MM.1S (cell line): Measurements from ENCODE around the gene GTF2B.
"Not testable (repeated sequence)": the region's sequence is repeated elsewhere in the genome, so short reads cannot be mapped to it uniquely, and the experiment has no call there.

Experiments used
- DNase-seq: peaks from one replicate; pipeline ENCODE4 v3.0.0-alpha.2; 2015
- H2AFZ ChIP-seq: fragments of 300-600 bp; sonication (generic); 2 replicates; pipeline ENCODE4 v1.6.0; 2016; ENCODE audit warnings: antibody characterized with exemption, low read length
- H3F3A ChIP-seq: fragments of 300-600 bp; sonication (generic); 2 replicates; pipeline ENCODE4 v1.6.1; 2016; ENCODE audit warnings: mild to moderate bottlenecking, antibody characterized with exemption, low read length, moderate library complexity, mixed read lengths; ENCODE audit not compliant: insufficient read depth
- H3K27ac ChIP-seq: fragments of 300-600 bp; sonication (generic); 2 replicates; pipeline ENCODE4 v1.5.1; 2016; ENCODE audit warnings: mild to moderate bottlenecking, low read length
- H3K27me3 ChIP-seq: fragments of 300-600 bp; sonication (generic); replicated peaks from 2 replicates; pipeline ENCODE4 v1.6.0; 2016; ENCODE audit warnings: low read length; ENCODE audit not compliant: insufficient read depth
- H3K36me3 ChIP-seq: fragments of 300-600 bp; sonication (generic); replicated peaks from 2 replicates; pipeline ENCODE4 v1.6.1; 2016; ENCODE audit warnings: mild to moderate bottlenecking, low read length, mixed read lengths; ENCODE audit not compliant: insufficient read depth
- H3K4me1 ChIP-seq: fragments of 300-600 bp; sonication (generic); 2 replicates; pipeline ENCODE4 v1.6.1; 2016; ENCODE audit warnings: low read length, mixed read lengths
- H3K4me2 ChIP-seq: fragments of 300-600 bp; sonication (generic); 2 replicates; pipeline ENCODE4 v1.6.0; 2016; ENCODE audit warnings: low read depth, low read length
- H3K4me3 ChIP-seq: fragments of 300-600 bp; sonication (generic); 2 replicates; pipeline ENCODE4 v1.5.1; 2016; ENCODE audit warnings: low read length, mixed read lengths
- H3K79me2 ChIP-seq: fragments of 300-600 bp; sonication (generic); 2 replicates; pipeline ENCODE4 v1.6.1; 2016; ENCODE audit warnings: mixed run types, low read length, mixed read lengths
- H3K9ac ChIP-seq: fragments of 300-600 bp; sonication (generic); 2 replicates; pipeline ENCODE4 v1.6.1; 2016; ENCODE audit warnings: low read length, mixed read lengths
- H3K9me2 ChIP-seq: fragments of 300-600 bp; sonication (generic); replicated peaks from 2 replicates; pipeline ENCODE4 v1.6.1; 2016; ENCODE audit warnings: mild to moderate bottlenecking, low read length, mixed read lengths; ENCODE audit not compliant: insufficient read depth
- H3K9me3 ChIP-seq: fragments of 300-600 bp; sonication (generic); replicated peaks from 2 replicates; pipeline ENCODE4 v1.6.1; 2016; ENCODE audit warnings: mild to moderate bottlenecking, low read length, mixed read lengths; ENCODE audit not compliant: insufficient read depth
- H4K20me1 ChIP-seq: fragments of 300-600 bp; sonication (generic); 2 replicates; pipeline ENCODE4 v1.6.1; 2016; ENCODE audit warnings: mild to moderate bottlenecking, low read length, moderate library complexity, mixed read lengths; ENCODE audit not compliant: insufficient read depth
- CTCF ChIP-seq: fragments of 300-600 bp; sonication (generic); IDR thresholded peaks from 2 replicates; pipeline ENCODE4 v1.5.1; 2016; ENCODE audit warnings: antibody characterized with exemption, low read length, mixed read lengths
- EZH2 ChIP-seq: fragments of 300-600 bp; sonication (generic); optimal IDR thresholded peaks from 2 replicates; pipeline ENCODE3; 2017; ENCODE audit warnings: low read depth, mild to moderate bottlenecking, antibody characterized with exemption, low read length, mixed read lengths
- EZH2phosphoT487 ChIP-seq: fragments of 300-600 bp; sonication (generic); IDR thresholded peaks from 2 replicates; pipeline ENCODE4 v1.6.1; 2018; ENCODE audit warnings: antibody characterized with exemption, low read length

The GTF2B gene

GRCh38 chr1:88883156-88883555, 8.2 kb downstream of the GTF2B start:
- H2AFZ ChIP-seq: no peak overlapping the region
- no peaks in the 10 kb centered on the region for H3K27me3 ChIP-seq
- no peak overlapping the region for H3K9ac ChIP-seq
- DNase-seq: no peak
- H3K4me2 ChIP-seq: no peak overlapping the region
- no peak for TF ChIP-seq EZH2phosphoT487
- no peak for TF ChIP-seq CTCF
- no peak for TF ChIP-seq EZH2
- no peaks in the 10 kb centered on the region; the same call in 1 of the 2 replicates for H3F3A ChIP-seq
- no peaks in the 10 kb centered on the region for H3K9me3 ChIP-seq
- H3K36me3 ChIP-seq: peaks cover 13% of the 10 kb centered on the region; the same call in 1 of the 2 replicates
- 0 out of 2 replicates have a peak, but pooled peaks cover 8% of the 10 kb centered on the region for H4K20me1 ChIP-seq
- no peaks in the 10 kb centered on the region for H3K9me2 ChIP-seq
- peaks cover 77% of the 10 kb centered on the region for H3K79me2 ChIP-seq
- no peaks in the 10 kb centered on the region for H3K4me1 ChIP-seq
- H3K4me3 ChIP-seq: no peak overlapping the region
- no peak overlapping the region for H3K27ac ChIP-seq

- peaks cover 17% of the 10 kb centered on the region; the same call in 1 of the 2 replicates for H4K20me1 ChIP-seq
Observed at GRCh38 chr1:88880717-88881116, 10.7 kb downstream of the GTF2B start.

GRCh38 chr1:88878731-88879130, 12.6 kb downstream of the GTF2B start:
- H4K20me1 ChIP-seq: peaks cover 21% of the 10 kb centered on the region; the same call in 1 of the 2 replicates
- H3K4me2 ChIP-seq: no peak overlapping the region
- H3K9me2 ChIP-seq: no peaks in the 10 kb centered on the region
- H3F3A ChIP-seq: no peaks in the 10 kb centered on the region; the same call in 1 of the 2 replicates
- no peak overlapping the region for H3K4me3 ChIP-seq
- H3K27ac ChIP-seq: no peak overlapping the region
- no peak for DNase-seq
- H3K4me1 ChIP-seq: no peaks in the 10 kb centered on the region
- TF ChIP-seq CTCF (no peak), EZH2 (no peak), EZH2phosphoT487 (no peak)
- H3K79me2 ChIP-seq: peaks cover 89% of the 10 kb centered on the region
- no peaks in the 10 kb centered on the region; the same call in 1 of the 2 replicates for H3K36me3 ChIP-seq
- no peaks in the 10 kb centered on the region for H3K27me3 ChIP-seq
- no peak overlapping the region for H3K9ac ChIP-seq
- no peak overlapping the region for H2AFZ ChIP-seq
- H3K9me3 ChIP-seq: no peaks in the 10 kb centered on the region

More at GRCh38 chr1:88880717-88881116, 10.7 kb downstream of the GTF2B start:
- DNase-seq, H3F3A ChIP-seq, H3K27ac ChIP-seq, H3K36me3 ChIP-seq, H3K4me1 ChIP-seq, H2AFZ ChIP-seq, H3K4me3 ChIP-seq, H3K9me3 ChIP-seq, H3K4me2 ChIP-seq, H3K9ac ChIP-seq, H3K9me2 ChIP-seq, H3K27me3 ChIP-seq: not testable (repeated sequence)
- H3K79me2 ChIP-seq: peaks cover 82% of the 10 kb centered on the region

GRCh38 chr1:88877911-88878310, 13.5 kb downstream of the GTF2B start:
- no peak for TF ChIP-seq EZH2
- no peak for TF ChIP-seq CTCF
- TF ChIP-seq EZH2phosphoT487: no peak

More at GRCh38 chr1:88877911-88878310, 13.5 kb downstream of the GTF2B start:
- Histone ChIP-seq H3K79me2 (peaks cover 89% of the 10 kb centered on the region), H4K20me1 (peaks cover 22% of the 10 kb centered on the region; the same call in 1 of the 2 replicates), H3K4me1 (no peaks in the 10 kb centered on the region), H3K9me3 (no peaks in the 10 kb centered on the region), H3K36me3 (no peaks in the 10 kb centered on the region; the same call in 1 of the 2 replicates), H2AFZ (no peak overlapping the region), H3K4me3 (no peak overlapping the region), H3K27ac (no peak overlapping the region), H3K9me2 (no peaks in the 10 kb centered on the region), H3K4me2 (no peak overlapping the region), H3K9ac (no peak overlapping the region), H3K27me3 (no peaks in the 10 kb centered on the region), H3F3A (no peaks in the 10 kb centered on the region; the same call in 1 of the 2 replicates)
- DNase-seq: no peak
